GM12801 (cell line): Measurements from ENCODE around the gene DCXR.

ENCODE experiments used
- TF ChIP-seq, protein P1 (sequence below): IDR thresholded peaks from one replicate; pipeline ENCODE4 v1.5.1; 2011; ENCODE audit warnings: control low read depth; ENCODE audit not compliant: insufficient read length; ENCODE audit errors: extremely low read depth

The DCXR gene

DNA sequence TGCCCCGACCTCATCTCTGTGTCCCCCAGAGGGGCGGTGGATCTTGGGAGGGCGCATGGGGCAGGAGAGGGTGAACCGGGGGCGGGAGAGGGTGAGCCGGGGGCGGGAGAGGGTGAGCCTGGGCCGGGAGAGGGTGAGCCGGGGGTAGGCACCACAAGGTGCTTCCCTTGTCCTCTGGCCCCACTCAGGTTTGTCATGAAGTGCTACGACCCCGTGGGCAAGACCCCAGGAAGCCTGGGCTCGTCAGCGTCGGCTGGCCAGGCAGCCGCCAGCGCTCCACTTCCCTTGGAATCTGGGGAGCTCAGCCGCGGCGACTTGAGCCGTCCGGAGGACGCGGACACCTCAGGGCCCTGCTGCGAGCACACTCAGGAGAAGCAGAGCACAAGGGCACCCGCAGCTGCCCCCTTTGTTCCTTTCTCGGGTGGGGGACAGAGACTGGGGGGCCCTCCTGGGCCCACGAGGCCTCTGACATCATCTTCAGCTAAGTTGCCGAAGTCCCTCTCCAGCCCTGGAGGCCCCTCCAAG lies 41.2 kb downstream of the DCXR start:
- TF ChIP-seq, protein P1, sequence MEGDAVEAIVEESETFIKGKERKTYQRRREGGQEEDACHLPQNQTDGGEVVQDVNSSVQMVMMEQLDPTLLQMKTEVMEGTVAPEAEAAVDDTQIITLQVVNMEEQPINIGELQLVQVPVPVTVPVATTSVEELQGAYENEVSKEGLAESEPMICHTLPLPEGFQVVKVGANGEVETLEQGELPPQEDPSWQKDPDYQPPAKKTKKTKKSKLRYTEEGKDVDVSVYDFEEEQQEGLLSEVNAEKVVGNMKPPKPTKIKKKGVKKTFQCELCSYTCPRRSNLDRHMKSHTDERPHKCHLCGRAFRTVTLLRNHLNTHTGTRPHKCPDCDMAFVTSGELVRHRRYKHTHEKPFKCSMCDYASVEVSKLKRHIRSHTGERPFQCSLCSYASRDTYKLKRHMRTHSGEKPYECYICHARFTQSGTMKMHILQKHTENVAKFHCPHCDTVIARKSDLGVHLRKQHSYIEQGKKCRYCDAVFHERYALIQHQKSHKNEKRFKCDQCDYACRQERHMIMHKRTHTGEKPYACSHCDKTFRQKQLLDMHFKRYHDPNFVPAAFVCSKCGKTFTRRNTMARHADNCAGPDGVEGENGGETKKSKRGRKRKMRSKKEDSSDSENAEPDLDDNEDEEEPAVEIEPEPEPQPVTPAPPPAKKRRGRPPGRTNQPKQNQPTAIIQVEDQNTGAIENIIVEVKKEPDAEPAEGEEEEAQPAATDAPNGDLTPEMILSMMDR = no peak

DNA sequence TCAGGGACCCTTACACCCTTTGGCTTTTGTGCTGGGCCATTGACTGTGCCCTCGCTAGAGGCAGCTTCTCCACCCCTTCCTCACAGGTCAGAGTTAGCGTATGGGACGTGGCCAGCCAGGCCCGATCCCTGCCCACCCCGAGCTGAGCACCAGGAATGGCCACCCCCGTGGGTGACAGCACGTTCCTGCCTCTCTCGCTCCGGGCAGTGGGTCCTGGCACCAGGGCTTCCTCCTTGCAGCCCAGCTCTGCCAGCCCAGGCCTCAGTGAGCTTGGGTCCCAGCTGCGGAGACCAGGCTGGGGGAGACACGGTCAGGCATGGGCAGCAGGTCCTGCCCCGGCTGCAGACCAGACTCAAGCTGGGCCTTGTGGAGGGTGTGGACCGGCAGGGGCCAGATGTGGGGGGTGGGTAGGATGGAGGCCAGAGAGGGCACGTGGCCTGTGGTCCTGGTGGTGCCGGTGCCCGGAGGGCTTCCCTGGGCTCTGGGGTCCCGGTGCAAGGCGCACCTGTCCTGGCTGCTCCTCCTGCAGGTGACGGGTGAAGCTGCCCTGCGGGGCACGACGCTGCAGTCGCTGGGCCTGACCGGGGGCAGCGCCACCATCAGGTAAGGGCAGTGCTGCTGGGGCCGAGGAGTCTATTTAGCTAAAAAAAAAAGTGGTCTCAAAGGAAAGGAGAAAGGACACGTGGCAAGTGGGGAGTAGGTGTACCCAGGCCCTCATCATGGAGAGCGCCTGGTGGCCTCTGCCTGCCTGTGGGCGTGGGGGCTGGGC lies 41.9 kb downstream of the DCXR start:
- TF ChIP-seq, protein P1 = no peak

DNA sequence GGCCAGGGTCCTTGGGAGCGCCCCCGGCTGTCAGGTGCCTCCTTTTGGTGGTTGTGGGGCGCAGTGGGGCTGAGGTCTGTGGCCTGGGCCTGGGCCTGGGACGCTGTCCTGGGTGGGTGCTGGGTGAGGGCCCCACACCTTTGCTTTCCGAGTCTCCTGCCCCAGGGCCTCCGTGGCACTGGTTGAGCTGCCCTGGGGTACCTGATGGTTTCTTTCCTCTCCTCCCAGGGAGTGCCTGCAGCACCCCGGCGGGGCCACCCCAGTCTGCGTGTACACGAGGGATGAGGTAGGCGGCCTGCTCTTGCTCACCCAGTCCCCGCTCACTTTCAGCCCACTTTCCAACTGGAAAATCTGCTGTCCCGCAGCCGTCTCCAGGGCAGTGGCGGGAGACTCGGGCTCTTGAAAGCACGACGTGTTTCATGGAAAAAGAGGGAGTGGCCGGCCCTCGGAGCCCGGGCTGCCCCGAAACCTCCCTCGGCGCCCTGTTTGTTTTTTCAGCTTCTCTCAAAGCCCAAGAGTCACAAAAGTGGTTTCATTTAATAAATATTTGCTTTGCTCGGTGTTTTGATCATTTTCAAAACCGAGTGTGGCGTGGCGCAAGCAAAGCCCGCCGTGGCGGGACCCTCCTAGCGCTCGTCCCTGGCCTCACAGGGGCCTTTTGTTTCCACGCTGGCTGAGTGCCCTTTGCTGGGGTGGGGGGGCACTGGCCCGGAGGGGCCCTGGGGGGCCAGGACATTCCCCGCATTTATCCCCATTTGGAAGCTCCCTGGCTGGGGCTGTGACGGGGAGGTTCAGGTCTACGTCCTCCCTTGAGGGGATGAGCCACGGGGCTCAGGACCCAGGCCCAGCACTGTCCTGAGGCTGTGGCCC lies 42.7 kb downstream of the DCXR start:
- TF ChIP-seq, protein P1 = no peak

DNA sequence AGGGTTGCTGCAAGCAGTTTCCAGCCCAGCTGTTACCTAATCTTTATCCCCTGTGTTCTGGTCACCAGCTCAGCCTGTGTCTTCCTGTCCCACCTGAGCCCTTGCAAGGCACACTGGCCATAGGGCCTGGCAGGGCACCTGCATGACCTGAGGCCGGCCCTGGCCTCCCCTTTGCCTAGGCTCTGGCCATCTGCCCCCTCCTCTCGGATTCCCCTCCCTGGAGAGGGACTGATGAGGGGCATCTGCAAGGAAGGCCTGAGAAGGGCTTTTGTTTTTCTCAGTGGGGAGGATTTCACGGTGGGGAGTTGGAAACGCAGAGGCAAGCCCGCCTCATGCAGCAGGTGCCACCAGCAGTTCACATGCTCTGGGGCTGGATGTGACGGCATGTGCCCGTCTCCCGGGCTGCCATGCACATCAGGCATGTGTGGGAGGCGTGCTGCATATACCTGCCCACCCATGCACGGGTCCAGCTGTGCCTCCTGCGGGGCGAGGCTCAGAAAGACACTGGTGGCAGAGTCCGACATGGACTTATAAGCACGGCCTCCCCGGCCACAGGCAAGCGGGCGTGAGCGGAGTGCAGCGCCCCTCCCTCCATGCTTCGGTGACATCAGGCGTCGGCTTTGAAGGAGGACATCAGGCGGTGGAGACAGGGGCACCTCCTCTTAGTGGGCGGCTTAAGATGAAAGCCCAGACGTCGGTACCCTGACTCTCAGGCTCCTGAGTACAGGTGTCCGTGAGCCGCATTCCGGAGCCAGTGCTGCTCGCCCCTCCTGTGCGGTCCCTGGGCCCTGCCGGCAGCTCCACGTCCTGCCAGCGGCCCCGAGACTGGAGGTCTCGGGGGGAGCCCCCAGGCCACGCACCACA lies 43.5 kb downstream of the DCXR start:
- TF ChIP-seq, protein P1 = no peak

DNA sequence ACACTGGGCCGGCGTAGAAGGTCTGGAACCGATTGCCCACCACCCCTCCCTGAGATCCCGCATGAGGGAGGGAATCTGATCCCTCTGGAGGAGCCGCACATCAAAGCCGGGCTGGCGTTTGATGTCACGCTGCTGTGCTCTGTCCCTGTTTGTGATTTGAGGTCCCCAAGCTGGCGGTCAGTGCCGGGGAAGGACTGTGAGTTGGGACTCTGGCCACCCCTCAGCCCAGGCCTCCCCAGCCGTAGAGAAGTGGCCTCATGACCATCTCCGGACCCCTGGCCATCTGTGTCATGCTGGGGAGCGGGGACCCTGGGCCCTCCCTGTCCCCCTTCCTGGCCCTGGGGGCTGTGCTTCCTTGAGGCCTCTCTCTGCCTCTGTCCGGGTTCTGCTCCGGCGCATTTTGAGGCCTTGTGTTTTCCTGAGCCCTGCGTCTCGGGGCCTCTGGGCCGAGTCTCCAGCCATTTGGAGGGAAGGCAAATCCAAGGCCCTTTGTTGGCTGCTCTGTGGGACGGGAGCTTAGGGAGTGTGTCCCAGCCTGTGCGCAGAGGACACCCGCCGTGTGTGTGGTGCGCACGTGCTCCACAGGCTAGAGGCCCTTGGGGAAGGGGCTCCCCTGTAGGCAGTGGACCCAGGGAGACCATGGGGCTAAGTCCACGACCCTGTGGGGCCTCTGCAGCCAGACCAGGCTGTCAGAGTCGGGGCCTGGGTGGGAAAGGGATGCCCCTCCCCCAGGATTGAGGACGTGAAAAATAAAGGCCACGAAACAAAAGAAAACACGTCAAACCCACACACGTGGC lies 45.0 kb downstream of the DCXR start:
- TF ChIP-seq, protein P1 = no peak

DNA sequence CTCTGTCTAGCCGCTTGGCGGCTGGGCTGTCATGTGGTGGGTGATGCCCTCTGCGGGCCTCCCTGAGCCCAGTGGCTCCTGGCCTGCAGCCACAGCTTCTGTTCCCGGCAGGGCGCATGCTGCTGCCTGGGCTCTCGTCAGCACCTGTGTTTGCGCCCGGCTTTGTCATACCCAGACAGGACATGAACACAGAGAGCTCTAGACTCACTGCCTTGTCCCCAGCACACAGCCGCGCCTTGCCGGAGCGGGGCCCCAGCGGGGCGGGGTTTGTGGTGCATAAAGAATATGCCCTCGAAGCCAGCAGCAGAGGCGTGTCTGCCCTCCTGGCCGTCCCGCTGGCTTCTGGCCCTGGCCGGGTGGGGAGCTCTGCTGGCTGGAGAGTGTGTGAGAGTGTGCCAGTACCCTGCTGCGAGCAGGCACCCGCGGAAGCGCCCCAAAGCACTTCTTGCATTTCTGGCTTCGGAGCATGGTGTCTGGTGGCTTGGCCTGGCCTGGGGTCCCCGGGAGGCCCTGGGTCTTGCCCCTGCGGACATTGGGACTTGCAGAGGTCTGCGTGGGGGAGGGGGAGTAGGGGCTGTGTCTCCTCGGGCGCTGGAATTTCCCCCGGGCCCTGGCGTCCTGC lies 45.7 kb downstream of the DCXR start:
- TF ChIP-seq, protein P1 = no peak
